22Rv1 (cell line): ENCODE results near the gene DESI1.

Experiments used
- H3K27ac ChIP-seq: fragments of 450-650 bp; 2 replicates; pipeline ENCODE4 v1.5.1; 2017
- CTCF ChIP-seq: fragments of 450-650 bp; IDR thresholded peaks from 2 replicates; pipeline ENCODE4 v1.5.1; 2017; ENCODE audit warnings: mild to moderate bottlenecking
- ZFX ChIP-seq: fragments of 450-650 bp; IDR thresholded peaks from 2 replicates; pipeline ENCODE4 v1.6.1; 2017; ENCODE audit warnings: antibody characterized with exemption, borderline replicate concordance

Gene DESI1

GRCh38 chr22:41555325-41555982, 65.4 kb downstream of the DESI1 start:
- H3K27ac ChIP-seq, result no peak overlapping the region
- TF ChIP-seq CTCF, result no peak
- no peak for TF ChIP-seq ZFX

- TF ChIP-seq ZFX (no peak), CTCF (no peak)
- no peak overlapping the region for H3K27ac ChIP-seq
Observed at GRCh38 chr22:41551877-41552582, 68.8 kb downstream of the DESI1 start.

- TF ChIP-seq CTCF (no peak), ZFX (no peak)
- H3K27ac ChIP-seq, result no peak overlapping the region
Observed at GRCh38 chr22:41550952-41551491, 69.8 kb downstream of the DESI1 start.

- no peak for TF ChIP-seq ZFX
- H3K27ac ChIP-seq, result no peak overlapping the region
Observed at GRCh38 chr22:41548830-41549211, 72.0 kb downstream of the DESI1 start.
